C4-2B (cell line): ENCODE measurements around the gene MYLK.

Experiments
- CTCF ChIP-seq: fragments of 450-650 bp; conservative IDR thresholded peaks from 2 replicates; pipeline ENCODE4 v1.5.1; 2017; ENCODE audit warnings: mild to moderate bottlenecking
- ZFX ChIP-seq: fragments of 450-650 bp; IDR thresholded peaks from 2 replicates; pipeline ENCODE4 v1.6.1; 2017

DNA sequence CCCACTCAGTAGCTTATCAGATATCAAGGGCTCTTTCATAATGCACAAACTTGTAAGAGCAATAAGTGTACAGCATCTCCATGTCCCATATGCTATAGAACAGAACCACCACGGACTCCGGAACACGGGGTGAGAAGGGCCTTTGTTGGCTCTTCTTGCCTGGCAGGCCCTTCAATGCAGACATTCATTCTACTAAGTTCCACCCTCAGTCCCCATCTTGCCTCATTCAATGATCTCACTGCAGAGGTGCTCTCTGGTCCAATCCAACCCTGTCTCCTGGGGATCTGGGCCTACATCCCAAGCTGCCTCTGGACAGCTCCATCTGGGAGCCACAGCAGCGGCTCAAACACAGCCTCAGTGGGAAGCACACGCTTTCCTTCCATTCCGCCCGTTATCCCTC, 316.1 kb downstream of the MYLK start:
- TF ChIP-seq CTCF = no peak
- TF ChIP-seq ZFX = no peak
